CMK (cell line): Measurements from ENCODE around the gene SORCS2.

Experiments
- DNase-seq: peaks from one replicate; pipeline ENCODE4 v3.0.0-alpha.2; 2010; ENCODE audit warnings: low read depth

SORCS2 gene

DNA sequence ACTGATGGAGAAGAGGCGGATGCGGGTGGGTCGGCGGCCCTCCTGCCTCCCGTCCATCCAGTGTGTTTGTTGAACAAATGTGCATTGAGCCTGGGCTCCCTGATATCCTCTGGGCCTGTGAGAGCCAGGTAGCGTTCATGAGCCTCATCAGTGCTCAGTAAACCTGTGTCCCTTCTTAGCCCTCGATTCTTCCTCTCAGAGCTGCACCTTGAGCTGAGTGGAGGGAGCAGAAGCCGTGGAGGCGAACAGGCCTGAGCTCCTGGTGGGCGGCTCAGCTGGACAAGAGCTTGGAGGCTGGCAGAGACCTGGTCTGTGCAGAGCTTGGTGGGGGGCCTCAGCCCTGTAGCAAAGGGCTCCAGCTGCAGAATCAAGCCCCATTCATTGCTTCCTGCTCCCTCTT lies 112.1 kb downstream of the SORCS2 start:
- DNase-seq = no peak

DNA sequence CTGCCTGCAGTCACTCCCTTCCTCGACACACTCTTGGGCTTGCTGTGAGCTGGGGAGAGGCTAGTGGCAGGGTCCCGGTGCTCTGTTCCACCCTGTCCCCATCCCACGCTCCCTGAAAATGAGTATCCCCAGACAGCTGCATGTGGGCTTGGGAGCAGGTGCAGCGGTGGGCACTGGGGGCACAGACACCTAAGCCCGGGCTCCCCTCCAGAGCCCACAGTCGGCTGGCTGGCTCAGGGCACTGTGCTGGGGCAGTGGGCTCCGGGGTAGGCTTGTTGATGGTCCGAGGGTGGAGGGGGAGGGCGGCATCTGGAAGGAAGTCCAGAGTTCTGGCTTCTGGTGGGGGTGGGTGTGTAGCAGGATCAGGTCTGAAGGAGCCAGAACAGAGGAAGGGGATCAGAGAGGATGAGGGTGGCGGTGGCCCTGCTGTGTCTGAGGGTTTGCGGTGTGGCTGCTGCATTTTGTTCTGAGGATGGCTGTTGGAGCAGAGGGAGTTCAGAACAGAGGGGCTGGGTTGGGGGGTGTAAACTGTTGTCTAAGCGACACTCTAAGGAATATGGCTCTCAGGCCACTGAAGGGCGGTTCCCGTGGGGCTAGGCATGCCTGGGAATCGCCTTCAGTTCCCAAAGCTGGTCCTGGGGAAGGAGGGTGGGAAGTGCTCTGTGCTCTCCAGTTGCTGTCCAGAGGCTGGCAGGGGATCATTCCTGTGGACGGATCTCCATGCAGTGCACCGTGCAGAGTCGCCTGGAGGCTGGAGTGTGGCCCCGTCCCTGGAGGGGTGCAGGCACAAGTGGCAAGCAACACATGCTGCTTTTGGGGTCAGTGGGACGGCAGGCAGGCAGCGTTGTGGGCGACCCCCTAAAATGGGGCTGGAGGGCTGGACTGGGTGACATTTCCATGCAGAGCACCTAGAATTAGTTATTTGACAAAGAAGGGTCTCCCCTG lies 114.0 kb downstream of the SORCS2 start:
- DNase-seq = no peak

- no peak for DNase-seq
These were observed 114.6 kb downstream of the SORCS2 start for GRCh38 chr4:7306986-7307385.

DNA sequence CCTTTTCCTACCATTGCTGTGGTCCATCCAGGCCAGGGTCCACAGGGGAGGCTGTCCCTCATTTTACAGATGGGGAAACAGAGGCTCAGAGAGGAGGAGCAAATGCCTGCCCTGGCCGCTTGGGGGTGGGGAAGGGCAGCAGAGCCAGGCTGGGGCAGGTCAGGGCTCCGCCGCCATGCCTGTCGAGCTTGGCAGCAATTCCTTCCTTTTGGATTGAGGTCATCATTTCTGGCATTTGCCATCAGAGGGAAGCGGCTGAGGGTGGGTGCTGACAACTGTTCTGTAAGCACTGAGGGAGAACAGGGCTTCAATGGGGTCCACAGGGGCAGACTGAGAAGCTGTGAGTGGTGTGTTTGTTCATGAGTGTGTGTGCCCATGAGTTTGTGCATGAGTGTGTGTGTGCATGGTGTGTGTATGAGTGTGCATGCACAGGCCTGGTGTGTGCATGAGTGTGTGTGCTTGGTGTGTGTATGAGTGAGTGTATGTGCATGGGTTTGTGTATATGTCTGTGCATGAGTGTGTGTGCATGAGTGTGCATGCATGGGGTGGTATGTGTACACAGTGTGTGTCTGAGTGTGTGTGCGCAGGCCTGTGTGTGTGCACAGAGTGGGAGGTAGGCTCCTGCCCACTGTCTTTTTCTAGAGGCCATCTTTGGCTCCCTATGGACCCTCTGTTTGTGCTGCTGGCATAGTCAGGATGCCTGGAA lies 115.2 kb downstream of the SORCS2 start:
- no peak for DNase-seq

DNA sequence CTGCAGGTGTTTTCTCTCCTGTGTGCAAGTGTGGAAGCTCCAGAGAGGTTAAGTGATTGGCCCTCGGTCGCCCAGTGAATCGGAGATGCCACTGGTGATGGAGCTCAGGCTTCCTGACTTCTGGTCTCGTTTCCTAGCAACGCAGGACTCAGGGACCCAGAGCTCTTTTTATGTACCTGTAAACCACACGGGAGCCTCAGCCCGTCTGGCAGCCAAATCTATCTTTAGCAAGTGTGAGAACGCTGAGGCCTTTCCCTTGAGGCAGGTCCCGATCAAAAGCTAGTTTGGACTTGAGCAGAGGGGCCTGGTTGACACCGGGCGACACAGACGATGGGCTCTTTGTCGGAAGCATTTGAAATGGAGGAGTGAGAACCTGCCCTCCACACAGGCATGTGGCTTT lies 116.8 kb downstream of the SORCS2 start:
- no peak for DNase-seq

DNA sequence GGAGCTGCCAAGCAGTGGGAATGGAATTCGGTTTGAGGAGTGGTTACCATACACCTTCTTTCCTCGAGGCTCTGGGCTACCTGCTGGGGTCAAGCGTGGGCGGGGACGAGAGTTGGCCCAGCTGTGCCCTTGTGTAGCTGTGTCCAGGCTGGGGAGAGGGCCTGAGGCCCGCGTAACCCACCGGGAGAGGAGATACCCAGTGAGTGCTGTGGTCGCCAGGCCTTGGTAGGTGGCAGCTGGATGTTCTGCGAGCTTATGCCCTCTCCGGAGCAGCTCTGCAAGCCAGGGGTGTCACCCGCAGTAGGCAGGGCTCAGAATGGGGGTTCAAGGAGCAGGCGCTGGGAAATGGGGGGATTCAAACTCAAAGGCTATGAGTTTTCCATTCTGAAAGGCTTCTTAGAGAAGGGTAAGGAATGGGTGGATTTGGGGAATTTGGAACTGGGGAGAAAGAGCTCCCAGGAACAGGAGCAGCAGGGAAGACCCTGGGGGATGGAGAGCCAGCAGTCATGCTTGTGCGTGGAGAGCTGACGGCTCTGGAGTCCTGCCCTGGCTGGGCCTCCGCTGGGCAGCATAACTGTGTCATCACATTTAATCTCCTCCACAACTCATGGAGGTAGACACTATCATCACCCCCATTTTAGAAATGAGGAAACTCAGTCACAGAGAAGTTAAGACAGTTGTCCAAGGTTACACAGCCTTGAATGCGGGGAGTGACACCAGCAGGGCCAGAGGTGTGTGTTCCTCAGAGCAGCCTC lies 117.5 kb downstream of the SORCS2 start:
- no peak for DNase-seq

GRCh38 chr4:7310451-7310850 lies 118.1 kb downstream of the SORCS2 start:
- no peak for DNase-seq

- DNase-seq = no peak
These were observed 118.9 kb downstream of the SORCS2 start for GRCh38 chr4:7311205-7311604.

GRCh38 chr4:7312691-7313090 lies 120.4 kb downstream of the SORCS2 start:
- no peak for DNase-seq

- DNase-seq = no peak
These were observed 121.0 kb downstream of the SORCS2 start for GRCh38 chr4:7313347-7313811.

- no peak for DNase-seq
These were observed 121.7 kb downstream of the SORCS2 start for GRCh38 chr4:7313991-7314390.

GRCh38 chr4:7315286-7315685 lies 122.9 kb downstream of the SORCS2 start:
- no peak for DNase-seq

- no peak for DNase-seq
These were observed 123.6 kb downstream of the SORCS2 start for GRCh38 chr4:7315935-7316334.

- no peak for DNase-seq
These were observed 126.7 kb downstream of the SORCS2 start for GRCh38 chr4:7319024-7319423.

- no peak for DNase-seq
These were observed 128.0 kb downstream of the SORCS2 start for GRCh38 chr4:7320206-7320797.

GRCh38 chr4:7322166-7322991 lies 130.0 kb downstream of the SORCS2 start:
- no peak for DNase-seq

DNA sequence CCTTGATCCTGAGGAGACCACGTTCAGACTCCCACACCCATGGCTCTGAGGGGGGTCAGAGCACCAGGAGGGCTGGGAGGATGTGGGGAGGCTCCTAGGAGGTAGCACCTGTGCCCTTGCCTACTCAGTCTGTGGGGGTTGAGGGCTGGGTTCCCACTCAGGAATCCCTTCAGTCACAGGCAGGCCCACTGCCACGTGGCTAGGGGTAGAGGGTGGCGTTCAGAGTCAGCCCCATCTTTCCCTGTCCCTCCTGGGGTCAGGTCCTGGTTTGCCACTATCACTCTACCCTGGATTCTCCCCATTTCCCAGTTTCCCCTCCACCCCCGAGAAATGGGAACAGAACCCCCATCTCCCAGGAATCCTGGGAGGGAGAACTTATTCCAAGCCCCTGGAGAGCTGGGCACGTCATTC lies 131.1 kb downstream of the SORCS2 start:
- DNase-seq = no peak

GRCh38 chr4:7323872-7324650 lies 131.7 kb downstream of the SORCS2 start:
- no peak for DNase-seq

GRCh38 chr4:7324651-7325121 lies 132.3 kb downstream of the SORCS2 start:
- no peak for DNase-seq

GRCh38 chr4:7325541-7325940 lies 133.2 kb downstream of the SORCS2 start:
- no peak for DNase-seq
